Activated CD4-positive, alpha-beta T cell treated with anti-CD3 and anti-CD28 coated beads for 36 hours (primary cell): ENCODE measurements around the gene RPTOR. TPM values are rescaled to one million over a fixed set of nuclear protein-coding genes. Genes with fewer than 3 reads are reported as not detected.

ENCODE experiments used
- ATAC-seq: fragments of 200-7000 bp; cut with Tn5 transposase; one replicate; pipeline ENCODE4 v1.10.0; 2021; ENCODE audit warnings: mild to moderate bottlenecking, moderate library complexity
- CTCF ChIA-PET: fragments of 350-600 bp; sonication (Branson Sonifier 250); formaldehyde crosslinking; loops from one replicate; lab custom pipeline; 2021; ENCODE audit warnings: antibody characterized with exemption; lab: Charles Lee
- POLR2A ChIA-PET: fragments of 350-600 bp; sonication (Branson Sonifier 250); formaldehyde crosslinking; loops from one replicate; lab custom pipeline; 2021; ENCODE audit warnings: antibody characterized with exemption, inconsistent platforms; lab: Charles Lee
- DNase-seq: peaks from one replicate; pipeline ENCODE4 v3.0.0-alpha.2; 2020
- H3K27ac Mint-ChIP-seq: one replicate; pipeline ENCODE4 v1.8.0; 2021; ENCODE audit warnings: mixed read lengths
- H3K27me3 Mint-ChIP-seq: one replicate; pipeline ENCODE4 v1.8.0; 2021; ENCODE audit warnings: mixed read lengths
- H3K36me3 Mint-ChIP-seq: one replicate; pipeline ENCODE4 v1.8.0; 2021; ENCODE audit warnings: low read depth, mixed read lengths
- H3K4me1 Mint-ChIP-seq: one replicate; pipeline ENCODE4 v1.8.0; 2021; ENCODE audit warnings: mixed read lengths
- H3K4me3 Mint-ChIP-seq: one replicate; pipeline ENCODE4 v1.8.0; 2021; ENCODE audit warnings: mild to moderate bottlenecking, moderate library complexity, mixed read lengths
- H3K9me3 Mint-ChIP-seq: one replicate; pipeline ENCODE4 v1.8.0; 2021; ENCODE audit warnings: low read depth, mixed read lengths
- intact Hi-C, 2 experiments: fragments of 100-400 bp; cut with DNase I in 1 of 2; cut with micrococcal nuclease in 1 of 2; formaldehyde crosslinking; loops; one replicate each; pipeline versions ENCODE4 v1.14.2 to v1.15.1; 2022 to 2024; cut with DNase I, micrococcal nuclease
- total RNA-seq, 2 experiments: library from RNA; stranded (reverse); gene quantifications; one replicate each; pipeline ENCODE4 v1.2.3, GENCODE V29; 2021

Gene RPTOR
- total RNA-seq, 2 experiments from 2014 or later: 48.6 to 58.1 TPM

DNA sequence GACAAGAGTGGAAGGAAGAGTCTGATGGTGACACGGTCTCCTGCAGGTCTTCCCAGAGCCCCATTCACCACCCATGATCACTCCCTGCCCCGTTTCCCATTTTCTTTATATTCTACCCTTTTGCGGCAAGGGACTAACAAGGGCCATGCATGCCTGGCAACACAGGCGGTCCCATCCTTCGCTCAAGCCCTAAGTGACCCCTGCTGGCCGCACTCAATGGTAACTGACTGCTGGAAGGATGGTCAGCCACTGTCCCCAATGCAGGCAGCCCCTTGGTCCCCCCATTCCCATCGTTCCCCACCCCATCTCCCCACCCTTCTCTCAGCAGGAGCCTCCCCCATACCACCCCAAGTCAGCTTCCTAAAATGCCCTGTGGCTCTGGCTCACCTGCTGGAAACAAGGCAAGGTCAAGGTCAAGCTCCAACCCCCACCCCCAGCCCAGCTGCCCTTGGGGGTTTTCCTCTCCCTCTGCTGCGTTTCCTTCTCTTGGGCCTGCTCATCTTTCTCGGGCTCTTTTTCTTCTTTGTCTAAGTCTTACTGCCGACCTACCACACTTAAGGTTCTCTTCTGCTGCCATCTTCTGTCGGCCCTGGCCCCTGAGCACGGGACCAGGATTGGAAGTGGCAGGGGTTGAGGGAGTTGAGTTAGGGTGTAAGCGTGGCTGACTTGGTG is 116.0 kb downstream of the RPTOR start:
- peaks cover 24% of the 10 kb centered on the region for H3K36me3 Mint-ChIP-seq
- ATAC-seq (no peak), DNase-seq (no peak)
- ChIA-PET CTCF (no interaction called here), POLR2A (interaction anchor here (0.6 kb wide), 1 partner anchor 231 kb away, joined by 3 read pairs; no protein-coding TSS in a partner anchor)
- peaks cover 64% of the 10 kb centered on the region for H3K4me1 Mint-ChIP-seq
- peaks cover 9% of the 10 kb centered on the region for H3K9me3 Mint-ChIP-seq
- H3K27ac Mint-ChIP-seq: no peak overlapping the region
- H3K27me3 Mint-ChIP-seq: no peaks in the 10 kb centered on the region
- intact Hi-C loops: no loop called here
- no peak overlapping the region for H3K4me3 Mint-ChIP-seq

DNA sequence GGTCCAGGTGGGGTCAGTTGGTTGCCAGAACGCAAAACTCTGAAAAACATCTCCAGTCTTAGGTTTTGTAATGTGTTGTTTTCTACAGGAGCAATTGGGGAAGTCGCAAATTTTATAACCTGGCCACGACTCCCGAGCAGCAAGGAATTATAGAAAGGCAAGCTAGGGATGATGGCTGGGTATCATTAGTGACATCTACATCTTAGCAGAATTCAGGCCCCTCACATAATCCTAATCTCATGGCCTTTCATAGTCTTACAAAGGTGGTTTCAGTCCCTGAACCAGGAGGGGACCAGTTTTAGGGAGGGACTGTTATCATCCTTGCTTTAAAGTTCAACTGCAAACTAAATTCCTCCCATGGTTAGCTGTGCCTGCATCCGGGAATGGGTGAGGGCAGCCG is 117.9 kb downstream of the RPTOR start:
- intact Hi-C loops: no loop called here
- POLR2A ChIA-PET: no interaction called here
- Mint-ChIP-seq H3K9me3 (peaks cover 3% of the 10 kb centered on the region), H3K4me1 (peaks cover 71% of the 10 kb centered on the region), H3K27ac (peak overlapping the region; percentile 52), H3K36me3 (peaks cover 21% of the 10 kb centered on the region), H3K27me3 (no peaks in the 10 kb centered on the region), H3K4me3 (no peak overlapping the region)
- CTCF ChIA-PET: interaction anchor here (1.2 kb wide), 1 partner anchor 100 kb away, joined by 3 read pairs; no protein-coding TSS in a partner anchor
- DNase-seq: no peak
- no peak for ATAC-seq

DNA sequence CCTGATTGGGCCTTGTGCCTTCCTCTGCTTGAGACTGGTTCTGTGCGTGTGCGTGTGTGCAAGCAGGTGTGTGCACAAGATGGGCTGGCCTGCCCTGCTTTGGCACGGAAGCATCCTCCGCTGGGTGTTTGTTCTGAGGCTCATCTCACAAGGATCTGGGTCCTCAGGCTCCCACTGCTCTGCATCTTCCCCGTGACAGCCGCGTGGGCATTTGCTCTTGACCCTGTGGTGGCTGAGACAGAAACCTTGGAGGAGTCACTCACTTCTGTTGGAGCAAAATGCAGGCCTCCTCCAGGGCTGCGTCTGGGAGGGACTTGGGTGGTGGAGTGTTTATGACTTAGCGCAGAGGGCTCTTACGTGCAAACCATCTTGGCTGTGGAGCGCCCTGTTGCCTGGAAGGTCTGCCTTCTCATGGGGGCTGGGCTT is 119.2 kb downstream of the RPTOR start:
- DNase-seq (peak; percentile 76), ATAC-seq (peak; percentile 83)
- ChIA-PET CTCF (interaction anchor here (1.2 kb wide), 1 partner anchor 99 kb away, joined by 3 read pairs; no protein-coding TSS in a partner anchor), POLR2A (no interaction called here)
- Mint-ChIP-seq H3K4me3 (peak overlapping the region; percentile 61), H3K27ac (peak overlapping the region; percentile 96), H3K4me1 (peaks cover 77% of the 10 kb centered on the region), H3K27me3 (no peaks in the 10 kb centered on the region), H3K36me3 (peaks cover 14% of the 10 kb centered on the region), H3K9me3 (no peaks in the 10 kb centered on the region)
- intact Hi-C loops: loop anchor here in 1 of 2 experiments (1.0 to 2.0 kb wide), 2 partner anchors 14 to 73 kb away; no protein-coding TSS in a partner anchor

DNA sequence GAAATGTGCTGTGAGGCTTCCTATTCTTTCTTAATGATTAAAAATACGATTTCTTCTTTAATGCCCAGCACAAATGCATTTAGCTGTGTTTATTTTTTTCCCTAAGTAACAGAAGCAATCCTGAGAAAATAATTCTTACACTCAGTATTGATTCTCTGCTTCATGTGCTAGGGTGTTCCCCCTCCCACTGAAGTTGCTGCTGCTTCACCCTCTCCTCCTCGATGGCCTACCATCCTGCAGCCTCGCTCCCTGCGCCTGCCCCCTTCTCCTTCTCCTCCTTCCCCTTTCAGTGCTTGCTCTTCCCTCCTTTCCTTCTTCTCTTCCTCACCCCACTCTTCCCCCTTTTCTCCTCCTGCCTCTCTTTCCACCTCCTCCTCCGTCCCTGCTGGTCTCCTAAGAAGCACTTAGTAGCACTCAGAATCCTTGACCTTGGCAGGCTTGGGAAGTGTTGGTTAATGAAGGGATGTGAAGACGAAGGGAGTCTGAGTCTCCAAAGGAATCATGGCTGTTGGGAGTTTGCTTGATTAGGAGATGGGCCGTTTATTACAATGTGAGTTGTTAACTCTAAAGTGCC is 119.7 kb downstream of the RPTOR start:
- Mint-ChIP-seq H3K27ac (peak overlapping the region; percentile 96), H3K9me3 (no peaks in the 10 kb centered on the region), H3K27me3 (no peaks in the 10 kb centered on the region), H3K4me3 (peak overlapping the region; percentile 61), H3K36me3 (peaks cover 12% of the 10 kb centered on the region), H3K4me1 (peaks cover 78% of the 10 kb centered on the region)
- ATAC-seq (peak; percentile 63), DNase-seq (peak; percentile 52)
- CTCF ChIA-PET: no interaction called here
- POLR2A ChIA-PET: no interaction called here
- intact Hi-C loops: loop anchor here in 1 of 2 experiments (1.0 to 2.0 kb wide), 2 partner anchors 15 to 74 kb away; no protein-coding TSS in a partner anchor

DNA sequence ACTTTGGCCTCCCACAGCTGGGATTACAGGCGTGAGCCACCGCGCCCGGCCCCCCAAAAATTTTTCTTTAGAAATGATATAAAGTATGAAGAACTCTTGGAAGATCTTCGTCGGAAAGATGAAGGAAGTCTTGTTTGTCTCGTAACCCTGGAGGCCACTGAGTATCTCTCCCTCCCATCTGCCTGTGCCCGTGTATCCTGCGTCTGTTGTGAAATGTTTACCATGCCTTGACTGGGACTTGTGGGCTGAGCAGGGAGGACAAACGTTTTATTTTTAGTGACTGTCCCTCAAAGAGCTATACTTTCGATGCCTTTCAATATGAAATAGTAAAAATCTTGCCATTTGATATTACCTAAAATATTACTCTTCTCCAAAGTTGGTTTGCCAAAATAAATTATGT is 121.2 kb downstream of the RPTOR start:
- intact Hi-C loops: loop anchor here (2.0 to 5.0 kb wide), 2 partner anchors 58 to 75 kb away; no protein-coding TSS in a partner anchor
- Mint-ChIP-seq H3K9me3 (no peaks in the 10 kb centered on the region), H3K27ac (no peak overlapping the region), H3K4me1 (peaks cover 86% of the 10 kb centered on the region), H3K4me3 (peak overlapping the region; percentile 58), H3K27me3 (no peaks in the 10 kb centered on the region), H3K36me3 (peaks cover 13% of the 10 kb centered on the region)
- CTCF ChIA-PET: interaction anchor here (1.0 kb wide), 1 partner anchor 23 kb away, joined by 3 read pairs; no protein-coding TSS in a partner anchor
- POLR2A ChIA-PET: no interaction called here
- DNase-seq (no peak), ATAC-seq (no peak)

DNA sequence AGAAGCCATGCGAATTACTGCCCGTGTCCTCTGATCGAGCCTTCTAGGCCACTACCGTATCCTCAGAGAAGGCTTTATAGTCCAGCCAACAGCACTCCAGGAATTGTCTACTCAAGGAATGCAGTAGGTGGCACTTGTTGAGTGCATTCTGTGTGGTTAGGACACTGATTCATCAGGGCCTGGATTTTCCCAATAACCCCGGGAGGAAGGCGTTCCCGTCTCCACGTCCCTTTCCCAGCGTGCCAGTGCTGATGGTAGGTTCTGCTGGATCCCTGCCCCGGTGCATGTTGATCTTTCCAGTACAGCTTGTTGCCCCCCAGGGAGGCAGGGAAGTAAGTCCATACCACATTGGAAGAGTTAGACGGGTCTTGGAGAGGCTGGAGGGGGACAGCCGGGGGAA is 122.2 kb downstream of the RPTOR start:
- H3K27me3 Mint-ChIP-seq: no peaks in the 10 kb centered on the region
- H3K4me1 Mint-ChIP-seq: peaks cover 80% of the 10 kb centered on the region
- intact Hi-C loops: loop anchor here in 1 of 2 experiments (5.0 kb wide), 1 partner anchor 60 kb away; no protein-coding TSS in a partner anchor
- H3K27ac Mint-ChIP-seq: peak overlapping the region; percentile 21
- CTCF ChIA-PET: no interaction called here
- no peaks in the 10 kb centered on the region for H3K9me3 Mint-ChIP-seq
- ATAC-seq: no peak
- no peak overlapping the region for H3K4me3 Mint-ChIP-seq
- H3K36me3 Mint-ChIP-seq: peaks cover 16% of the 10 kb centered on the region
- DNase-seq: no peak
- POLR2A ChIA-PET: no interaction called here

DNA sequence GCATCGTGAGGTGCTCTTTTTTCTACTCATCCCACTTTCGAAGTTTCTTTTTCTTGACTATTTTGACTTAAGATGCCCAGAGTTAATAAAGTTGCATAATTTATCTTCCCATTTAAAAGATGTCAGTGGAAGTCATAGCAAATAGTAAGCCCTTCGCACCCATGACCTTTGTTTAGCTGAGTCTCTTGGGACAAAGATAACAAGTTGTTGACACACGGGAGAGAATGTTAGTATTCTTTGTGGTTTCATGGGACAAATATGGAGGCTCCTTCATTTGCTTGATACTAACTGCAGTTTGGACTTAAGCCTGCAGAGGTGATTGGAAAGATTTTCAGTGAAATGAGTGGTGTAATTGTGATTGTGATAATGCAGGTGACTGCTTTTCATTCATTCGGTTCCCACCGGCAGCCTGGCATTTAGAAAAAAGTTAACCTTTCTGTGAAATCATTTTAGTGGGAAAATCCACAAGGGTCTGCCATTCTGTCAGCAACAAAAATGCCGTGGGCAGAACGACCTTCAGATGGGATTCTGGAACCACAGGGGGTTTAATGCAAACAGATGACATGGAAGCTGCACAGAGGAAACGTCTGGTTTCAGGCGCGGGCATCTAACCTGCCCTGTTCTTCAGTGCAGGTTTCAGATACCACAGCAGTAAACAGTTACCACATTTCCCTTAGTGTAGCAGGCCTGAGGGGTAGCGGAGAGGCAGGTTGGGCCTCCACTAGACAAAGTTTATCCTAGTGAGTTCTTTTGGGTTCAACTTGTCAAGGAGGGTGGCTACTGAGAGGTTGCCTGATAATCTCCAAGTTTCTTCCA is 123.0 kb downstream of the RPTOR start:
- intact Hi-C loops: loop anchor here in 1 of 2 experiments (5.0 kb wide), 1 partner anchor 60 kb away; no protein-coding TSS in a partner anchor
- peak; percentile 33 for DNase-seq
- no peak for ATAC-seq
- Mint-ChIP-seq H3K4me1 (peaks cover 73% of the 10 kb centered on the region), H3K9me3 (no peaks in the 10 kb centered on the region), H3K4me3 (no peak overlapping the region), H3K27ac (peak overlapping the region; percentile 34), H3K36me3 (peaks cover 16% of the 10 kb centered on the region), H3K27me3 (no peaks in the 10 kb centered on the region)
- ChIA-PET POLR2A (no interaction called here), CTCF (interaction anchor here (0.7 kb wide), 1 partner anchor 26 kb away, joined by 3 read pairs; no protein-coding TSS in a partner anchor)

DNA sequence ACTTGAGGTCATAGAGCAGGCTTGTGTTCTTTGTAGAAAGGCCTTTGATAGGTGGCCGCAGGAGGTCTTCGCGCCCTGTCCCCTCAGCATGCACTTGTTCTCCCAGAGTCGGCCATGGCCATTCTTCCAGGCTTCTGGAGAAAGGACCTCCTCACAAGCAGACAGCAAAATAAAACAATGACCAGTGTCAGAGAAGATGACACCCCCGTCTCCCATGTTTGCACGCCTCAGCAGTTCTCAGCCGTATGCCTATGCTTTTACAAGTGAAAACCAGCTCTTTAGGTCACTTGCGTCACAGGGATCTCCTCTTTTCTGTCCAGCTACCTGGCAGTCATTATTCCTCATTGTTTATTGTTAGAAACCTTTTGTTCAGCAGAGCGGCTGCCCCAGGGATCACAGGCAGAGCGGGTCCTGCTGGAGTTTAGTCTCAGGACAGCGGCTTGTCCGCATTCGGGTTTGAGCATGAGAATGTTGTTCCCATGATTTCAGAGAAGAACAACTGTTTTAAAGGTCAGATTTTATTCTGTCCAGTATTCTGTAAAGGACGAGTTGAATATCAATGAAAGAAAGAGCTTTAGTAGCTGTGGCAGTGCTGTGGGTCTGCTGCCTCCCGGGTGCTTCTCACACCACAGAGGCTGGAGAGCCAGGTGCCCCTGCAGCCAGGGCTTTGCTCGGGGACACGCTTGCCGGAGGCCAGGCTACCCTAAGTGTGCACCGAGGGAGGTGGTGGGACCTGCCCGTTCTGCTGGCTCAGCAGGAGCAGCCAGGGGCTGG is 123.9 kb downstream of the RPTOR start:
- no peak for DNase-seq
- POLR2A ChIA-PET: no interaction called here
- Mint-ChIP-seq H3K9me3 (no peaks in the 10 kb centered on the region), H3K4me1 (peaks cover 73% of the 10 kb centered on the region), H3K27ac (peak overlapping the region; percentile 34), H3K4me3 (no peak overlapping the region), H3K36me3 (peaks cover 17% of the 10 kb centered on the region), H3K27me3 (no peaks in the 10 kb centered on the region)
- CTCF ChIA-PET: interaction anchor here (0.7 kb wide), 1 partner anchor 34 kb away, joined by 3 read pairs; no protein-coding TSS in a partner anchor
- no peak for ATAC-seq
- intact Hi-C loops: loop anchor here in 1 of 2 experiments (5.0 kb wide), 1 partner anchor 61 kb away; no protein-coding TSS in a partner anchor

DNA sequence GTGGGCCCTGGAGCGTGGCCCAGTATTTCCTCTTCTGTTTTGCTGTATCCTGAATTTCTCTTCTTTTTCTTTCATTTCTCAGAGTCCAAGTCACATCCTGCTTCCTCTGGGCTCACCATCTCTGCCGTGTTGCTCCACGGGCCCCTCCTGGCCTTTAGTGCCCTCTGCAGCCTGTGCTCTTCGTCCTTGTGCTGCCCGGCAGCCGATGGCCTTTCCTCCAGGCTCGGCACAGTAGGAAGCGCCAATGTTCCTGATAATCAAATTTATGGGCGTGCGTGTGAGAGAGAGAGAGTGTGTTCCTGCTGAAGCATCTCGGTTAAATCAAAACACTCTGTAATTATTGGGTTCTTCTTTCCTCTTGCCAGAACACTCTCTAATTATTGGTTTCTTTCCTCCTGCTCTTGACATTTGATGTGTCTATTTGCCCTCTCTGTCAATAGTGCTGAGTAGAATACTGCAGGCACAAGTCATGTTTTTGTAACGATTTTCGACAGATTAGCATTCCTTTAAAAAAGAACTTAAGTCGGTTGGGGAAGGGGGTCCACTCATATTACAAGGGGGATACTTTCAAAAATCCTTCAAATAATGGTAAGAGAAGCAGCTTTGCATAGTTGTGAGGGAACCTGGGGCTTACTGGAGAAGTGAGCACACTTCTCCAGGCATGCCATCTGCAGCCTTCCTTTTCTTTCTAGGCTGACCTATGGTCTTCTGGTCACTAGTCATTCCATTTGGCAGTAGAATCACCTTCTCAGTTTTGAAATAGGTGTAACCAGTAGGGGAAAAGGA is 126.6 kb downstream of the RPTOR start:
- H3K27ac Mint-ChIP-seq: no peak overlapping the region
- H3K36me3 Mint-ChIP-seq: peaks cover 25% of the 10 kb centered on the region
- ChIA-PET CTCF (no interaction called here), POLR2A (no interaction called here)
- no peak for DNase-seq
- H3K4me3 Mint-ChIP-seq: no peak overlapping the region
- intact Hi-C loops: no loop called here
- H3K27me3 Mint-ChIP-seq: no peaks in the 10 kb centered on the region
- H3K4me1 Mint-ChIP-seq: peaks cover 71% of the 10 kb centered on the region
- ATAC-seq: no peak
- no peaks in the 10 kb centered on the region for H3K9me3 Mint-ChIP-seq

DNA sequence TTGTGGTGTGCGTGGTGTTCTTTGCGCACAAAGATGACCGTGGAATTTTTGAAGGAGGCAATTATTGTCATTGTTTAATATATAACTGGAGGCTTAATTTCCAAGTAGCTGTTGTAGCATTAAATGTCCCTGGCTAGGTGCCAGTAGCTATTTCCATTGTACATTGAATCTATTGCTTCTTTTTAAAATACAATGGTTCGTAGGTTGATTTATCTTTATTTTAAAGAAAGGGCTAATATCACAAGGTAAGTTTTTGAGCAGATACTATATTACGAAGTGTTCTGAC is 127.1 kb downstream of the RPTOR start:
- intact Hi-C loops: no loop called here
- Mint-ChIP-seq H3K36me3 (peaks cover 24% of the 10 kb centered on the region), H3K27ac (no peak overlapping the region), H3K4me3 (no peak overlapping the region), H3K4me1 (peaks cover 71% of the 10 kb centered on the region), H3K27me3 (no peaks in the 10 kb centered on the region), H3K9me3 (no peaks in the 10 kb centered on the region)
- POLR2A ChIA-PET: no interaction called here
- ATAC-seq: no peak
- no peak for DNase-seq
- CTCF ChIA-PET: interaction anchor here (0.8 kb wide), 1 partner anchor 51 kb away, joined by 3 read pairs; no protein-coding TSS in a partner anchor
